ENCODE results near the gene P2RX6. TPM values are rescaled to one million over a fixed set of nuclear protein-coding genes. Genes with fewer than 3 reads are reported as not detected.
"Not testable (repeated sequence)": the region's sequence is repeated elsewhere in the genome, so short reads cannot be mapped to it uniquely, and the experiment has no call there.

The P2RX6 gene
- total RNA-seq, 1 donor from 2014 or later, result 1.5 TPM

- Mint-ChIP-seq H3K27ac (ENCODE audit: unreplicated experiment) (no peak overlapping the region), H3K27me3 (ENCODE audit: unreplicated experiment) (peaks cover 5% of the 10 kb centered on the region), H3K9me3 (ENCODE audit: unreplicated experiment) (peaks cover 3% of the 10 kb centered on the region), H3K36me3 (ENCODE audit: unreplicated experiment) (peaks cover 6% of the 10 kb centered on the region), H3K4me1 (ENCODE audit: low read depth, unreplicated experiment) (no peaks in the 10 kb centered on the region), H3K4me3 (ENCODE audit: unreplicated experiment) (no peak overlapping the region)
- TF ChIP-seq CTCF (IDR thresholded peaks at IDR 0.05; ENCODE audit: partially characterized antibody, unreplicated experiment), result no peak
- DNase-seq, result no peak
These were observed 54.4 kb downstream of the P2RX6 start for GRCh38 chr22:21069375-21069774.

- no peak overlapping the region for H3K4me3 Mint-ChIP-seq (ENCODE audit: unreplicated experiment)
- no peaks in the 10 kb centered on the region for H3K4me1 Mint-ChIP-seq (ENCODE audit: low read depth, unreplicated experiment)
- no peak for TF ChIP-seq CTCF (IDR thresholded peaks at IDR 0.05; ENCODE audit: partially characterized antibody, unreplicated experiment)
- peaks cover 5% of the 10 kb centered on the region for H3K27me3 Mint-ChIP-seq (ENCODE audit: unreplicated experiment)
- DNase-seq, result no peak
- H3K9me3 Mint-ChIP-seq (ENCODE audit: unreplicated experiment), result peaks cover 3% of the 10 kb centered on the region
- no peak overlapping the region for H3K27ac Mint-ChIP-seq (ENCODE audit: unreplicated experiment)
- H3K36me3 Mint-ChIP-seq (ENCODE audit: unreplicated experiment), result peaks cover 6% of the 10 kb centered on the region
These were observed 56.0 kb downstream of the P2RX6 start for GRCh38 chr22:21070690-21071615.

- H3K4me3 Mint-ChIP-seq (ENCODE audit: unreplicated experiment); H3K36me3 Mint-ChIP-seq (ENCODE audit: unreplicated experiment); H3K27me3 Mint-ChIP-seq (ENCODE audit: unreplicated experiment); H3K9me3 Mint-ChIP-seq (ENCODE audit: unreplicated experiment); DNase-seq; H3K4me1 Mint-ChIP-seq (ENCODE audit: low read depth, unreplicated experiment); H3K27ac Mint-ChIP-seq (ENCODE audit: unreplicated experiment): not testable (repeated sequence)
These were observed 56.8 kb downstream of the P2RX6 start for GRCh38 chr22:21071796-21072195.

- Mint-ChIP-seq H3K27me3 (ENCODE audit: unreplicated experiment) (peaks cover 5% of the 10 kb centered on the region), H3K4me3 (ENCODE audit: unreplicated experiment) (no peak overlapping the region), H3K9me3 (ENCODE audit: unreplicated experiment) (peaks cover 3% of the 10 kb centered on the region), H3K4me1 (ENCODE audit: low read depth, unreplicated experiment) (no peaks in the 10 kb centered on the region), H3K27ac (ENCODE audit: unreplicated experiment) (no peak overlapping the region), H3K36me3 (ENCODE audit: unreplicated experiment) (peaks cover 6% of the 10 kb centered on the region)
- no peak for TF ChIP-seq CTCF (IDR thresholded peaks at IDR 0.05; ENCODE audit: partially characterized antibody, unreplicated experiment)
- no peak for DNase-seq
These were observed 58.1 kb downstream of the P2RX6 start for GRCh38 chr22:21073023-21073422.

GRCh38 chr22:21073482-21073881 lies 58.5 kb downstream of the P2RX6 start:
- TF ChIP-seq CTCF (IDR thresholded peaks at IDR 0.05; ENCODE audit: partially characterized antibody, unreplicated experiment), result no peak
- H3K4me1 Mint-ChIP-seq (ENCODE audit: low read depth, unreplicated experiment), result no peaks in the 10 kb centered on the region
- no peak for DNase-seq
- H3K9me3 Mint-ChIP-seq (ENCODE audit: unreplicated experiment), result peaks cover 3% of the 10 kb centered on the region
- peaks cover 6% of the 10 kb centered on the region for H3K36me3 Mint-ChIP-seq (ENCODE audit: unreplicated experiment)
- H3K27me3 Mint-ChIP-seq (ENCODE audit: unreplicated experiment), result peaks cover 5% of the 10 kb centered on the region
- H3K4me3 Mint-ChIP-seq (ENCODE audit: unreplicated experiment), result no peak overlapping the region
- H3K27ac Mint-ChIP-seq (ENCODE audit: unreplicated experiment), result no peak overlapping the region

All from glutamatergic neuron (in vitro differentiated cells).